T47D (cell line): Measurements from ENCODE around the gene TIGD2.
"Not testable (repeated sequence)": the region's sequence is repeated elsewhere in the genome, so short reads cannot be mapped to it uniquely, and the experiment has no call there.

Source experiments
- DNase-seq, 2 experiments: peaks; one replicate each; pipeline versions ENCODE4 v3.0.0 to v3.0.0-alpha.2; 2011 to 2012; ENCODE audit warnings: low read depth in 1 of 2, low spot score in 1 of 2
- JUND ChIP-seq: IDR thresholded peaks from 2 replicates; pipeline ENCODE4 v1.6.1; 2012; ENCODE audit warnings: low read depth
- in situ Hi-C: cut with HindIII; loops from 2 replicates; pipeline ENCODE4 v1.10.0; 2016; ENCODE audit warnings: low sequenced_read_pairs, low pct_unique_long_range_greater_than_20kb

TIGD2 gene

DNA sequence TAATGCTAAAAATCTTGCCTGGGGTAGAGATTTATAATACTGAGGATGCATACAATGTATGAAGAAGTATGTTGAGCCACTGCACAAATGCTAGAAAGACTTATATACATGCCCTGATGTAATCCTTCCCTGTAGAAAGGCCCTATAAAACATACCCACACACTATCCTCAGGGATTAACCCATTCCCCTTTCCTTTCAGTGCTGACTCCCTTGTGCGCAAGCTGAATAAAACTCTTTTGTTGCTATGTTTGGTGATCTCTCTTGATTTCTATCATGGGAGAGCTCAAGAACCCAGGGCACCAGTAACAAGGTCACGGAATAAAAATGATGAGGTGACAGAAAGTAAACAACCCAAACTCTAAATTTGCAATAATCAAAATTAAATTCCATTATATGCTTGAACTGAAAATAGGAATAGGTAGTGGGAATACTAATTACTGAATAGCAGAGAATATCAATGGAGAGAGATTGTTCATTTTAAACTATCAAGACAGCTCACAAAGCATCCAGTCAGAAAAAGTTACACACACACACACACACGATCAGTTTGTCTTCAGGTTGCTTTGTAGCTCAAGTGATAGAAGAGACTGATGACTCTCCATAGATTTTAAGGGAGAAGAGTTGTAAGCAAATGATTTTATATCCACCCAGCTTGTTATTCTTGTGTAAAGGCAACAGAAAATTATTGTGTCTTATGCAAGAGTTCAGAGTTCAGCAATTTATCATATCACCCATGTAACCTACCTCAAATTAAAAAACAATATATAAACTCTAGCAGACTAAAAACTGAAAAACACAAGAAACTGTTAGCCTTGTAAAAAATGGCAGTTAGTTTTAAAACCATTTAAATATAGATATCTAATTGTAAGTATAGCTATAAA is 14.8 kb downstream of the TIGD2 start:
- in situ Hi-C loops: no loop called here
- TF ChIP-seq JUND: no peak
- no peak for DNase-seq

DNA sequence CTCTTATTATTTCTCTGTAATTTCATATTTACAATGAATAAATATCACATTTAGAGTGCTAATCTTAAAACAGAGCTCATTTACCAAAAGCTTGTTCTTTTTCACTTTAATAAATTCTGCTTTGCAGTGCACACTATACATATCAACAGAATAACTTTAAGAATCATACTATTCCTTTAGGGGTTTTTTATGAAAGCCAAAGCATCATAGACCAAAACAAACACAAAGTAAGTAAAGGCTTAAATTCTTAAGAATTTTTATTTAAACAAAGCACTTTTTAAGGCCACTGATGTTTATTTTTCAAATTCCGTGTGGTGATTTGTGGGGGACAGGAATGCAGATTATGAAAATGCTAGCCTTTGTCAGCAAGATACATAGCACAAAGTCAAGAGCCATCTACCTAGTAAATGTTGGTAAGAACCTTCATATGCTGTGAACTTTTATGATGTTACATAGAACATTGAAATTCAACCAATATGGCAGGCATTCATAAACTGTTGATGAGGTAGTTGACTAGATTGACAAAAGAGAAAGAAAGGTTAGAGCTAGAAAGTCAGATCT is 17.8 kb downstream of the TIGD2 start:
- no peak for DNase-seq
- in situ Hi-C loops: no loop called here
- no peak for TF ChIP-seq JUND

DNA sequence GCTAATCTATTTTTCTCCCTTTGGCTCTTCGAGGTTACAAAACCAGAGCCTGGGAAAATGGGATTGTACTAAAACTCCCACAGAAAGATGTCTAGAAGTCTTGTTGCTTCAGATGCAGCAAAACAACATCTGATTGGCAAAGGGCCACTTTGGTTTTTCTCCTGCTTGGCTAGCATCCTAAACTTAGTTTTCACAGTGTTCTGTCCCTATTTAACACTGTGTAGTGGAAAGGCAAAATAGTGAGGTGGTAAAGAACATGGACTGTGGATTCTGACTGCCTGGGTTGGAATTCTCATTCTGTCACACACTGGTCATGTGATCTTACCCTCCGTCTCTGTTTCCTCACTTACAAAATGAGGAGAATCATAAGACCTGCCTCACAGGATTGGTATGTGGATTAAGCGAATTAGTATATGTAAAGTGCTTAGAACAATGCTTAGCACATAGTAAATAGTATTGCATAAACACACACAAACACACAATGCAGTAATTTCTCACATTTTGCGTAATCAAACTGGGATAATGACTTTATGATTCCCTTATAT is 23.5 kb downstream of the TIGD2 start:
- in situ Hi-C loops: no loop called here
- DNase-seq: peak in 1 of 2 experiments; percentile 29

DNA sequence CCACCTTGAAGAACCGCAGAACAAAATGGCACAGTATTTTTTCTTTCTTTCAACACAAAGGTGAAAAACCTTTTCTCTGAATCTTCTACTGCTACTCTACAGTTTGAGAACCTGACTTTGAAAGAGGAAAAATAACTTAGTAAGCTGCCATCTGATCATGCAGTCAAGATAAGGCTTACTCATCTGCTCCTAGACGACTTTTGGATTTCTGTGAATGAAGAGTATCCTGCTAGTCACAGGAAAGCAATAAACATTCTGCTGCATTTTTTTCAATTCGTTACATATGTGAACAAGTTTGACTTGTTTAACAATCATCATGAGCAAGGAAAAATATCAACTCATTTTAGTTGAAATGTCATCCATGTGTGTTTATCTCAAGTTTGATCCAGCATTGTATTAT is 25.2 kb downstream of the TIGD2 start:
- in situ Hi-C loops: no loop called here
- TF ChIP-seq JUND: no peak
- DNase-seq: no peak

More for the DNA sequence above, 23.5 kb downstream of the TIGD2 start:
- TF ChIP-seq JUND: no peak

DNA sequence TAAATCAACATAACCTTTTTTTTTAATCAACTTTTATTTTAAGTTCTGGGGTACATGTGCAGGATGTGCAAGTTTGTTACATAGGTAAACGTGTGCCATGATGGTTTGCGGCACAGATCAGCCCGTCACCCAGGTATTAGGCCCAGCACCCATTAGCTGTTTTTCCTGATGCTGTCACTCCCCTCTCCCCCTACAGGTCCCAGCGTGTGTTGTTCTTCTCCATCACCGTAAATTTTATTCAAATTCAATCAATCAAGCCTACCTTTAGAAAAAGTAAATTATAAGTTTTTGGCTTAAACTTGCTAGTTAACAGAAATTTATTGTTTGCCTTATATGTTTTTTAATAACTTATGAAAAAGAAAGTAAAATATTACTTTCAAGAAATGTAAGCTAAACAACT is 25.9 kb downstream of the TIGD2 start:
- in situ Hi-C loops: no loop called here
- TF ChIP-seq JUND: no peak
- DNase-seq: no peak

DNA sequence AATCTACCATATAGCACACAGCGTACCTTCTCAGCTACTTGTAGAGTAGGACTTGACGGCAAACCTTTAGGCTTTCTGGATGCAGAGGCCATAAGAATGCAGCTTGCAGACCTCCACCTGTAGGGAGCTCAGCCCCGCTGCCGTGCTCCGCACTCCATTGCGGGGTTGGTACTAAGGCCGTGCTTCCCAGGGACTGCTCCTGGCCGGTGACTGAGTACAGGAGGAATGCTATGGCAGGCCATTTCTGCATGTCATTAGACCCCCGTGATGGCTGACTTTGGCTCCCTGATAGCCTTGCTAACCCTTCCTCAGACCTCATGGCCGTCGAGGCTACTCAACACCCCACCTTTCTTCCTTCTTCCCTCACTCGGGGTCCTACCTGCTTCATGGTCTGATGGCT is 26.4 kb downstream of the TIGD2 start:
- in situ Hi-C loops: no loop called here
- TF ChIP-seq JUND: no peak
- no peak for DNase-seq

DNA sequence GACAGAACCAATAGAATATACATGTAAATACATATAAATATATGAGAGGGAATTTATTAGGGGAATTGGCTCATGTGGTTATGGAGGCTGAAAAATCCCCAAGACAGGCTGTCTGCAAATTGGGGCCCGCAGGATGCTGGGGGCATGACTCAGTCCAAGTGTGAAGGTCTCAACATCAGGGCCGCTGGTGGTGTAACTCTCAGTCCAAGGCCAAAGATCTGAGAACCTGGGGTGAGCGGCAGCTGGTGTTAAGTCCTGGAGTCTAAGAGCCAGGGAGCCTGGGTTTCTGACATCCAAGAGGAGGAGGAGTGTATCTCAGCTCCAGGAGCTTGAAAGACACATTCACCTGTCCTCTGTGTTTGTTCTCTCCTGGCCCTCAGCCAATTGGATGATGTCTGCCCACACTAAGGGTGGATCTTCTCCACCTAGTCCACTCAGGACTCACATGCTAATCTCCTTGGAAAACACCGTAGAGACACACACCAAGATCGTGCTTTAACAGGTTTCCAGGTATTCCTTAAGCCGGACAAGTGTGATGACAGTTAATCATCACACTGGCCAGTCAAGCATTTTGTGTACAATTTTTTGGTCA is 28.9 kb downstream of the TIGD2 start:
- in situ Hi-C loops: no loop called here
- TF ChIP-seq JUND: no peak
- no peak for DNase-seq

DNA sequence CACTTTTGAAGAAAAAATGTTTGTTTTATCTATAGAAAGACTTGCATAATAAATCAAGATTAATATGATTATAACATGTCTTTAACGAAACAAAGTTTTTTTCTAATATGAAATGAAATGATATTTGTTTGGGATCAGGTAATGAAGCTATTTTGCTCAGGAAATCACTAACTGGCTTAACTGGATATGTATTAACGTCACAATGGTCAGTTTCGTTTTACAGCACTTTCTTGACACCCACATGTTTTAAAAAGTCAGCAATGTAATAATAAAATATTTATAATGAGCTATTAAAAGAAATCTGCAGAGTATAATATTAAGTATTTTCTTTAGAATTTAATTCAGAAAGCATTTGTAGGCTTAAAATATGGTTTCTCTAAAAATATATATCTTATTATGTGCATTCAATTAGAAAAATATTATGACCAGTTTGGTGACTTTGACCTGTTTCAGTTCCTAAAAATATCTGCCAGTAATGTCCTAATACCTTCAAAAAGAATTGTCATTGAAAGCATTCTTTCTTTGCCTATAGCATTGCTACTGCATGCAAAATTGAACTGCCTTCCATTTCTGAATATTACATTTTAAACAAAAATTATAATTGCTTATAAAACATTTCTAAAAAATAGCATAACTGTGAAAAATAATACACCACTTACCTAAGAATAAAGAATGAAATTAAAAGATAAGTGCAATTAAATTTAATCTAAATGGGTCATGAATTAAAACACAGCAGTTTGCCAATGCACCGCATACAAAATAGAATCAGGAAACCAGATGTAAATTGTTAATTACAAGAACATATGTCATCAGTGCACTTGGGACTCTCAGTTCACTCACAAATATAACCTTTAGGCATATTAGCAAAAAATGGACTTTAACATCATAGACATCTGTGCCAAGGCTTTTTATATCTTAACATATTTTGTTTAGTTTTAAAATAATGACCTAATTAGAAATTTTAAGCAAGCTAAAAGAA is 31.6 kb downstream of the TIGD2 start:
- in situ Hi-C loops: no loop called here
- no peak for TF ChIP-seq JUND
- no peak for DNase-seq

DNA sequence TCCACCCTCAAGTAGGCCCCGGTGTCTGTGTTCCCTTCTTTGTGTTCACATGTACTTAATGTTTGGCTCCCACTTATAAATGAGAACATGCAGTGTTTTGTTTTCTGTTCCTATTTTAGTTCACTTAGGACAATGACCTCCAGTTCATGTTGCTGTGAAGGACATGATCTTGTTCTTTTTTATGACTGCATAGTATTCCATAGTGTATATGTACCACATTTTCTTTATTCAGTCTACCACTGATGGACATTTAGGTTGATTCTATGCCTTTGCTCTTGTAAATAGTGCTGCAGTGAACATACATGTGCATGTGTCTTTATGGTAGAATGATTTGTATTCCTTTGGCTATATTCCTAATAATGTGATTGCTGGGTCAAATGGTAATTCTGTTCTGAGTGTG is 33.3 kb downstream of the TIGD2 start:
- DNase-seq, in situ Hi-C loops: not testable (repeated sequence)

DNA sequence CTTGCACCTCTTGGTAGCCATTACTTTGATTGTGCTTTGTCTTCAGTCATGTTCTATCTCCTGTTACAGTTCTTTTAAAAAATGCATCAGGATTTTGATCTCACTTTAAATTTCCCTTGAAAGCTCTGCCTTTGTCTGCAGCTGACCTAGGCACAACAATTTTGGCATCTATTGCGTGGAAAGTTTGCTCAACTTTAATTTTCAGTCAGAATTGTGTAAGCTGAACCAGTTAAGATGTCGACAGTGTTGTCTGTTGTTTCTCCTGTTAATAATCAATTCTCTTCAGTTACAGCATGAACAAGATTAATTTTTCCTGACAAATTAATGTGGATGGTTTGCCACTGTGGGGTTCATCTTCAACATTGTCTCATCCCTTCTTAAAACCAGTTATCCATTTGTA is 34.9 kb downstream of the TIGD2 start:
- in situ Hi-C loops: no loop called here
- TF ChIP-seq JUND: no peak
- DNase-seq: no peak

DNA sequence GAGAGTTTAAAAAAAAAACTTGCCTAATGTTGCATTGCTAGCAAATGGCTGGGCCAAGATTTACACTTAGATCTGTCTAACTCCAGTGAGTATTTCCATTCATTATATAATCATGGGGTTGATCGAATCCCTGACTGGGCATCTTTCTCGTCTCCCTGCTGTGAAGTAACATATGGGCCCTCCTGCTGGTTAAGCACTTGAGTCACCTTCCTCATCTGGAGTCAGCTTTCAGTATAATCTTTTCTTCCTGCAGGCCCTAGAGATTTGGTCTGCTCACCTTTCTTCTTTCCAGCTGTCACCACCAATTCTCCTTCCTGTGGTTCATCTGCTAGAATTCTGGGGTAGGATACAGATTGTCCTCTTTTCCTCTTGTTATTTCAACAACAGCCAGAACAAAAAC is 41.6 kb downstream of the TIGD2 start:
- no peak for TF ChIP-seq JUND
- DNase-seq: no peak
- in situ Hi-C loops: no loop called here
